Ectodermal cell (in vitro differentiated cells): ENCODE measurements around the gene USP6NL.
A peak's percentile ranks its signal among the peaks of the same experiment; 100 is the strongest.
"Not testable (repeated sequence)": the region's sequence is repeated elsewhere in the genome, so short reads cannot be mapped to it uniquely, and the experiment has no call there.

Source experiments
- H3K27ac ChIP-seq: 2 replicates; pipeline ENCODE4 v1.7.0; 2013; ENCODE audit warnings: mild to moderate bottlenecking, low read depth, low read length; ENCODE audit not compliant: insufficient read depth, poor library complexity, severe bottlenecking
- H3K27me3 ChIP-seq: 2 replicates; pipeline ENCODE4 v1.7.0; 2013; ENCODE audit warnings: mild to moderate bottlenecking, low read length; ENCODE audit not compliant: insufficient read depth, control insufficient read depth, poor library complexity, severe bottlenecking
- H3K36me3 ChIP-seq: one replicate; pipeline ENCODE4 v1.7.0; 2013; ENCODE audit warnings: low read length; ENCODE audit not compliant: control insufficient read depth, insufficient read depth
- H3K4me1 ChIP-seq: one replicate; pipeline ENCODE4 v1.7.0; 2013; ENCODE audit warnings: low read length; ENCODE audit not compliant: control insufficient read depth, insufficient read depth
- H3K4me3 ChIP-seq: 2 replicates; pipeline ENCODE4 v1.7.0; 2013; ENCODE audit warnings: low read depth, low read length, control low read depth; ENCODE audit not compliant: insufficient read depth
- H3K9me3 ChIP-seq: 2 replicates; pipeline ENCODE4 v1.7.0; 2013; ENCODE audit warnings: mild to moderate bottlenecking, low read length, moderate library complexity; ENCODE audit not compliant: control insufficient read depth
- WGBS, 2 experiments: methylation state at CpG; one replicate each; pipeline ENCODE4 v1.1.7; 2013; ENCODE audit warnings: missing lambda C conversion rate in 2 of 2; 5-methylcytosine and 5-hydroxymethylcytosine counted together

Gene USP6NL

DNA sequence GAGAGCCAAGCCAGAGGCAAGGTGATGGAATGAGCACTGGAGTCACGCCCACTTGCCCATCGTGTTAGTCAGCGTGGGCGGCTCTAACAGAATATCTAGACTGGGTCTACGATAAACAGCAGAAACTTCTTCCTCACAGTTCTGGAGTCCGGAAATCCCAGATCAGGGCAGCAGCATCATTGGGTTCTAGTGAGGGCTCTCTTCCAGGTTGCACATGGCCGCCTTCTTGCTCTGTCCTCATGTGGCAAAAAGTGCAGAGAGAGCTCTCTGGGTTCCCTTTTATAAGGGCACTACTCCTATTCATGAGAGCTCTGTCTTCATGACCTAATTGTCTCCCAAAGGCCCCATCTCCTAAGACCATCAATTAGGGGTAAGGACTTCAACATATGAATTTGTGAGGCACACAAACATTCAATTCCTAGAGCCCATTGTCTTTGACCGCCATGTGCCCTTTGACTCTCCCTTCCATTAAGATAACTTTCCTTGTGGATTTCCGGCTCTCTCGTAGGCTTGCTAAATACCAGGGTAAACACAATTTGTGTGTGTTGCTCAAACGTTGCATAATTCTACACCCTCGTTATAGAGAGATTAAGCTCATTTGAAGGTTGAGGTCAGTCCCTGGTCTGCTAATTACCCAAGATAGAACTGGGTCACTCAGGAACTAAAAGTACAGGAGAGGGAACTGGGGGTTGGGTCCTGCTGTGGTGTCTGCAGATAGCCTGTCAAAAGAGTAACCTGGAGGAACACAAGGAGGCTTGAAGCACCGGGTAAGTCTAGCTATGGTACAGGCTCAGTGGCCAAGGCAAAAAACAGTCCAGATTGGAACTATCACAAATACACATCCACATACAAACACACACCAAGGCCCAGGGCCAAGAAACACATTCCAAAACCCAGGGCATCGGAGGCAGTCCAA lies 28.7 kb upstream of the USP6NL start:
- WGBS, 2 experiments: 94 to 95% methylated on average over 14 of the region's 14 CpGs
- H3K4me1 ChIP-seq: no peaks in the 10 kb centered on the region
- no peaks in the 10 kb centered on the region for H3K9me3 ChIP-seq
- H3K27ac ChIP-seq: no peak overlapping the region
- H3K4me3 ChIP-seq: no peak overlapping the region
- no peaks in the 10 kb centered on the region for H3K36me3 ChIP-seq
- no peaks in the 10 kb centered on the region for H3K27me3 ChIP-seq

DNA sequence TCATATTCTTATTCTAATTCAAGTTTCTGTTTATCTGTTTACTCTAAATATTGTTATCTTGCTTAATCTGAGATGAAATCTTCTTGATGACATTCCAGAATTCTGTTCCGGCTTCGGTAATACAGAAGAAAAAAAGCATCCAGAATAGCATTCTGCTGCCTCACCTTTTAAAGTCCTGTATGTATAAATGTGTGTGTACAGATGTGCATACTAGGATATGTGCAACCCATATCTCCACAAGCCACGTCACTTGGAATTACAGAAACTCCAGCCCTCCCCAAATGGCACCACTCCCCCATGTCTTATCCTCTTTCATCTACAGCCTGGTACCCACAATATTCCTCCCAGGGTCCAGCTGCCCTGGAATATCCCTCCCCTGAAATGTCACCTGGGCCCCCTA lies 27.9 kb upstream of the USP6NL start:
- H3K4me1 ChIP-seq: no peaks in the 10 kb centered on the region
- WGBS, 2 experiments: 99 to 100% methylated on average over 3 of the region's 3 CpGs
- H3K4me3 ChIP-seq: no peak overlapping the region
- no peaks in the 10 kb centered on the region for H3K9me3 ChIP-seq
- H3K36me3 ChIP-seq: no peaks in the 10 kb centered on the region
- no peak overlapping the region for H3K27ac ChIP-seq
- H3K27me3 ChIP-seq: no peaks in the 10 kb centered on the region

DNA sequence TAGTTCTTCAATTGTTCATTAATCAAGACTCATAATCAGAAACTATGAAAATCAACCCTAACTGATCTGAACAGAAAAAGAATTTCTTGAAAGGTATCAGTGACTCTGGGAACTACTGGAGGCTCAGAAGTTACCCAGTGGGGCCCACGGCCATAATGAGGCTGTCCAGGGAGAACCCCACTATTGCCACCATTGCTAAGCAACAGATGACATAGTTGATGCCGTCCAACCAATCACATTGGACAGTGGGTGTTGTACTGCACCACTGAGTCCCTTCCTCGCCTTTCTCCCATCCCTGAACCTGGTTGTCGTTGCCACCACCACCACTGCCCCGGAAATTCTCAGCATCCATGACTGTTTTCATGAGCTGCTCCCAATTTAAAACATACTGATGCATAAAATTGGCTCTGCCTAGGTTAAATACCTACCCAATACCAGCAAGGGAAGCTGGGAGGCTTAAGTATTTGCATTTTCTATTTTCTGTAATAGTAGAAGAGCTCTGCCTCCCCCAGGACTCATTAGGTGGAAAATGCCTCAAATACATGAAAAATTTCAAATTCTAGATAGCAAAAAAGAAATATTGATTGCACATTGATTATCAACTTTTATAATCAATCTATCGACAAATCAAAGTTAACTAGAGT lies 26.7 kb upstream of the USP6NL start:
- Histone ChIP-seq H3K27ac (no peak overlapping the region), H3K27me3 (no peaks in the 10 kb centered on the region), H3K4me1 (no peaks in the 10 kb centered on the region), H3K4me3 (no peak overlapping the region), H3K36me3 (no peaks in the 10 kb centered on the region), H3K9me3 (no peaks in the 10 kb centered on the region)
- 92 to 95% methylated on average over 5 to 6 of the region's 6 CpGs for WGBS, 2 experiments

DNA sequence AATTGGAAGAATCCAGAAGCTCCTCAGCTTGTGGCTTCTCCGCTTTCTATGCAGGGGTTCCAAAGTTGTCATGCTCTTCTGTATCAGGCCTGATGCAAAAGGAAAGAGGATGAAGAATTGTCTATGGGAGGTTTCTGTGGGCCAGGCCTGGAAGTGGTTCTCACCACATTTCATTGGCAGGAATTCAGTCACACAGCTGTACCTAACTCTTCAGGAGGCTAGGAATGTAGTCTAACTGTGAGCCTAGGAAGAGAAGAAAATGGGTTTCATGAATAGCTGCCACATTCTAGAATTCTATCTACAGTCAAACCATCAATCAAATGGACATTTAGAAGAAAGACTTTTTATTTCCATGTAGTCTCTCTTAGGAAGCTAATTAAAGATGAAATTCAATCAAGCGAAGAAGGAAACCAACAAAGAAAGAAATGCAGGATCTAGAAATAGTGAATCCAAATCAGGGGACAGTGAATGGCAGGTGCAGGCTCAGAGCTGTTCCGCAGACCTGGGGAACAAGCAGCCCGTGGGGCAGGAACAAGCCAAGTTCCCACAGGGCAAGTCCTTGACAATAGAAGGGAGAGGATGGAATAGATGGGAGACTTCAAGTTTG lies 25.4 kb upstream of the USP6NL start:
- no peak overlapping the region for H3K4me3 ChIP-seq
- no peaks in the 10 kb centered on the region for H3K9me3 ChIP-seq
- H3K4me1 ChIP-seq: no peaks in the 10 kb centered on the region
- WGBS, 2 experiments: 69 to 81% methylated on average over 4 of the region's 4 CpGs
- no peaks in the 10 kb centered on the region for H3K36me3 ChIP-seq
- H3K27me3 ChIP-seq: no peaks in the 10 kb centered on the region
- peak overlapping the region; percentile 69 for H3K27ac ChIP-seq

DNA sequence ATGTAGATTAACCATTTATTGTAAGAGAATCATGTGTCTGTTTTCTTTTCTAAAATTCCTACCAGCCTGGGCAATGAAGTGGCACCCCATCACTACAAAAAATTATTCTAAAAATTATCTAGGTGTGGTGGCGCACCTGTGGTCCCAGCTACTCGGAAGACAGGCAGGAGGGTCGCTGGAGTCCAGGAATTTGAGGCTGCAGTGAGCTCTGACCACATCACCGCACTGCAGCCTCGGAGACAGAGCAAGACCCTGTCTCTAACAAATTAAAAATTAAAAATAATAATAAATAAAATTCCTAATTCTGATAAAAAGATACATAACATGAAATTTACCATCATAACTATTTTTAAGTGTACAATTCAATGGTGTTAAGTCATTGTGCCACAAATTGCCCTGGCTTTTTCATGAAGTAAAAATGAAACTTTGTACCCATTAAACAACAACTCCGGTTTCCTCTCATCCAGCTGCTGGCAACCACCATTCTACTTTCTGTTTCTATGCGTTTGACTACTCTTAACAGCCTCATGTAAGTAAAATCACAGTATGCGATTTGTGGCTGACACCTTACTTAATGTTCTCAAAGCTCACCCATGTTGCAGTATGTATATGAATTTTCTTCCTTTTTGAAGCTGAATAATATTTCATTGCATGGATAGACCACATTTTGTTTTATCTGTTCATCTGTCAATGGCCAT lies 20.6 kb upstream of the USP6NL start:
- H3K4me1 ChIP-seq: no peaks in the 10 kb centered on the region
- WGBS, 2 experiments: 89 to 93% methylated on average over 7 of the region's 8 CpGs
- no peak overlapping the region for H3K4me3 ChIP-seq
- no peaks in the 10 kb centered on the region for H3K9me3 ChIP-seq
- H3K27ac ChIP-seq: no peak overlapping the region
- H3K27me3 ChIP-seq: no peaks in the 10 kb centered on the region
- no peaks in the 10 kb centered on the region for H3K36me3 ChIP-seq

DNA sequence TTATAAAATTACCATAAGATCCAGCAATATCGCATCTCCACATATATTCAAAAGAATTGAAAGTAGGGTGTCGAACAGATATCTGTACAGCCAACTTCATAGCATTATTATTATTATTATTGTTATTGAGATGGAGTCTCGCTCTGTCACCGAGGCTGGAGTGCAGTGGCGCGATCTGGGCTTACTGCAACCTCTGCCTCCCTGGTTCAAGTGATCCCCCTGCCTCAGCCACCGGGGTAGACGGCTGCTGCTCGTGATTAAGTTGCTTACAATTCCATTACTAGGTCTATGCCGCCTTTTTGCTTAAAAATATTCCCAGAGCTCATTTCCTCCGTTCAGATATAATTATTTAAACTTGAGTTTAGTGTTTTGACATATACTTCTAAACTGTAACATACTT lies 19.8 kb upstream of the USP6NL start:
- no peaks in the 10 kb centered on the region for H3K27me3 ChIP-seq
- no peaks in the 10 kb centered on the region for H3K4me1 ChIP-seq
- no peaks in the 10 kb centered on the region for H3K36me3 ChIP-seq
- no peaks in the 10 kb centered on the region for H3K9me3 ChIP-seq
- no peak overlapping the region for H3K4me3 ChIP-seq
- H3K27ac ChIP-seq: no peak overlapping the region
- WGBS, 2 experiments: 90 to 92% methylated on average over 7 to 9 of the region's 11 CpGs

DNA sequence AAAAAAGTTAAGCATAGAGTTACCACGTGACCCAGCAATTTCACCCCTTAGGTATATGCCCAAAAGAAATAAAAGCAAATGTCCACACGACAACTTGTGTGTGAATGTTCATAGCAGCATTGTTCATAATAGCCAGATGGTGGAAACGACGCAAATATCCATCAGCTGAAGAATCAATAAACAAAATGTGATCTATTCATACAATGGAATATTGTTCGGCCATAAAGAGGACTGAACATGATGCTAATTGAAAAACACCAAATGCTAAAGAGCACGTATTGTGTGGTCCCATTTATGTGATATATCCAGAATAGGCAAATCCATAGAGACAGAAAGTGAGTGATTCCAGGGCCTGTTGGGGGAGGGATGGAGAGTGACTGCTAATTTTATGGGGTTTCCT lies 18.3 kb upstream of the USP6NL start:
- Histone ChIP-seq H3K27me3 (no peaks in the 10 kb centered on the region), H3K4me3 (no peak overlapping the region), H3K9me3 (no peaks in the 10 kb centered on the region), H3K4me1 (no peaks in the 10 kb centered on the region), H3K36me3 (no peaks in the 10 kb centered on the region), H3K27ac (no peak overlapping the region)
- WGBS, 2 experiments: 96 to 97% methylated on average over 6 of the region's 6 CpGs

DNA sequence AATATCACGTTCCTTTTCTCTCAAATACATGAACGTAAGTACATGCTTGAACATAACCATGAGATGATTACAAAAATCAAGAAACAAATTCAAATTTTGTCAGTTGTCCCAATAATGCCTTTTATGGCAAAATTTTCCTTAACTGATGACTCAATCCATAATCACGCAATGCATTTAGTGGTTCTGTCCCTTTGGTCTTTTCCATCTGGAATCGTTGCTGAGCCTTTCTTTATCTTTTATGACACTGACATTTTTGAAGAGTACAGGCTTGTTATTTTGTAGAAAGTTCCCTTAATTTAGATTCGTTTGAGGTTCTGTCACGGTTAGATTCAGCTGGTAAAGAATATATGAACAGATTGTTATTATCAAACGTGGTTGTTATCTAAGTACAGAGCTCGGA lies 16.5 kb upstream of the USP6NL start:
- H3K4me3 ChIP-seq, H3K4me1 ChIP-seq, H3K36me3 ChIP-seq, H3K27me3 ChIP-seq, H3K9me3 ChIP-seq, H3K27ac ChIP-seq: not testable (repeated sequence)
- 93 to 96% methylated on average over 6 of the region's 8 CpGs for WGBS, 2 experiments

DNA sequence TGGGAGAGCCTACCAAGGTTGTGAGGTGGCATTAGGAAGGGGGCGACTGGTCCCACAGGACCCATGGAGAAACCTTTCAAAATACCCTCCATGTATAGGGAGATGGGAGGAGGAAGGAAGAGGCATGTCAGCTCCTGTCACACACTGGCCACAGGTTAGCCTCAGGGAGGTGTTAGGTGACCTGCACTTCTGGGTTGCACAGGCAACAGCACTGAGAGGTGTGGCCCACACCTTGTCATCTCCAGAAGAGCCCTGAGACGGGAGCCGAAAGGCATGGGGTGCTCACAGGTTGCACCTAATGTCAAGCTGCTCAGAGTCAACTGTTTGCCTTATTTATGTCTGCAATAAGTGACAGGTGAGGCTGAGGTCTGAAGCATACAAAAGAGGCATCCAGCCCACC lies 14.6 kb upstream of the USP6NL start:
- Histone ChIP-seq H3K36me3 (no peaks in the 10 kb centered on the region), H3K27ac (no peak overlapping the region), H3K4me3 (no peak overlapping the region), H3K27me3 (no peaks in the 10 kb centered on the region), H3K4me1 (no peaks in the 10 kb centered on the region), H3K9me3 (no peaks in the 10 kb centered on the region)
- WGBS, 2 experiments: 95 to 98% methylated on average over 3 of the region's 3 CpGs
